Skeletal muscle tissue (tissue), 4 donors: ENCODE measurements around the gene AK3. TPM values are rescaled to one million over a fixed set of nuclear protein-coding genes. Genes with fewer than 3 reads are reported as not detected.

ENCODE experiments used
- H3K27ac ChIP-seq: one replicate; pipeline ENCODE4 v1.7.0; 2013; ENCODE audit warnings: mild to moderate bottlenecking, low read depth, low read length, inconsistent platforms
- H3K27me3 ChIP-seq, 3 donors: one replicate each; pipeline ENCODE4 v1.7.0; 2013; ENCODE audit warnings: low read length in 3 of 3; ENCODE audit not compliant: control insufficient read depth in 3 of 3, insufficient read depth in 3 of 3
- H3K36me3 ChIP-seq, 3 donors: one replicate each; pipeline ENCODE4 v1.7.0; 2013; ENCODE audit warnings: low read length in 3 of 3; ENCODE audit not compliant: control insufficient read depth in 3 of 3, insufficient read depth in 3 of 3
- H3K4me1 ChIP-seq, 3 donors: one replicate each; pipeline ENCODE4 v1.7.0; 2013; ENCODE audit warnings: low read length in 3 of 3, mild to moderate bottlenecking in 3 of 3; ENCODE audit not compliant: control insufficient read depth in 3 of 3, insufficient read depth in 3 of 3
- H3K4me3 ChIP-seq, 3 donors: one replicate each; pipeline ENCODE4 v1.7.0; 2013; ENCODE audit warnings: low read length in 3 of 3
- H3K9ac ChIP-seq, 3 donors: one replicate each; pipeline ENCODE4 v1.7.0; 2013; ENCODE audit warnings: low read length in 3 of 3, mild to moderate bottlenecking in 3 of 3, moderate library complexity in 2 of 3, low read depth in 1 of 3
- H3K9me3 ChIP-seq, 3 donors: one replicate each; pipeline ENCODE4 v1.7.0; 2013; ENCODE audit warnings: low read length in 3 of 3; ENCODE audit not compliant: control insufficient read depth in 3 of 3
- total RNA-seq: library from RNA; depleted of rRNA; stranded (reverse); fragments of >200 nt; gene quantifications from one replicate; pipeline ENCODE4 v1.2.3, GENCODE V29; 2014
- donor health status: Osteomylitis.

The AK3 gene
- total RNA-seq, 1 donor from 2014 or later, result 18.3 TPM

GRCh38 chr9:4690144-4690543 is 50.9 kb downstream of the AK3 start:
- no peaks in the 10 kb centered on the region for H3K9me3 ChIP-seq
- no peak overlapping the region for H3K27ac ChIP-seq
- H3K4me3 ChIP-seq, result no peak overlapping the region
- peaks cover 7 to 29% (median 12%) of the 10 kb centered on the region in 3 donors for H3K36me3 ChIP-seq
- no peaks in the 10 kb centered on the region for H3K27me3 ChIP-seq
- peaks cover 3 to 17% (median 8%) of the 10 kb centered on the region in 3 donors for H3K4me1 ChIP-seq
- no peak overlapping the region for H3K9ac ChIP-seq

- Histone ChIP-seq H3K9ac (no peak overlapping the region), H3K27me3 (no peaks in the 10 kb centered on the region), H3K36me3 (peaks cover 7 to 33% (median 12%) of the 10 kb centered on the region in 3 donors), H3K27ac (no peak overlapping the region), H3K4me1 (peaks cover 3 to 20% (median 12%) of the 10 kb centered on the region in 3 donors), H3K4me3 (no peak overlapping the region), H3K9me3 (no peaks in the 10 kb centered on the region)
Observed at GRCh38 chr9:4689687-4690104, 51.3 kb downstream of the AK3 start.

GRCh38 chr9:4689021-4689420 is 52.0 kb downstream of the AK3 start:
- Histone ChIP-seq H3K27ac (no peak overlapping the region), H3K4me1 (peaks cover 3 to 20% (median 15%) of the 10 kb centered on the region in 3 donors), H3K9ac (no peak overlapping the region)

GRCh38 chr9:4686584-4686983 is 54.4 kb downstream of the AK3 start:
- H3K27me3 ChIP-seq, result no peaks in the 10 kb centered on the region
- H3K9ac ChIP-seq, result no peak overlapping the region
- H3K9me3 ChIP-seq, result no peaks in the 10 kb centered on the region
- H3K36me3 ChIP-seq, result peaks cover 7 to 24% (median 12%) of the 10 kb centered on the region in 3 donors
- no peak overlapping the region for H3K27ac ChIP-seq
- H3K4me1 ChIP-seq, result peaks cover 3 to 24% (median 22%) of the 10 kb centered on the region in 3 donors
- H3K4me3 ChIP-seq, result no peak overlapping the region

More at GRCh38 chr9:4689021-4689420, 52.0 kb downstream of the AK3 start:
- peaks cover 7 to 29% (median 12%) of the 10 kb centered on the region in 3 donors for H3K36me3 ChIP-seq
- H3K4me3 ChIP-seq, result no peak overlapping the region
- no peaks in the 10 kb centered on the region for H3K9me3 ChIP-seq
- no peaks in the 10 kb centered on the region for H3K27me3 ChIP-seq

- Histone ChIP-seq H3K27me3 (no peaks in the 10 kb centered on the region), H3K9me3 (no peaks in the 10 kb centered on the region), H3K4me3 (no peak overlapping the region), H3K27ac (no peak overlapping the region), H3K9ac (no peak overlapping the region), H3K36me3 (peaks cover 7 to 23% (median 12%) of the 10 kb centered on the region in 3 donors), H3K4me1 (peaks cover 7 to 25% (median 23%) of the 10 kb centered on the region in 3 donors)
Observed at GRCh38 chr9:4686112-4686511, 54.9 kb downstream of the AK3 start.

GRCh38 chr9:4684820-4685219 is 56.2 kb downstream of the AK3 start:
- peaks cover 3 to 12% (median 4%) of the 10 kb centered on the region in 3 donors for H3K36me3 ChIP-seq

GRCh38 chr9:4680750-4681149 is 60.3 kb downstream of the AK3 start:
- Histone ChIP-seq H3K4me1 (peaks cover 11 to 40% (median 15%) of the 10 kb centered on the region in 3 donors), H3K27ac (peak overlapping the region; percentile 98), H3K9ac (peak overlapping the region; percentile 96 to 98 (median 98))

More at GRCh38 chr9:4684820-4685219, 56.2 kb downstream of the AK3 start:
- Histone ChIP-seq H3K9me3 (no peaks in the 10 kb centered on the region), H3K4me1 (peaks cover 16 to 32% (median 22%) of the 10 kb centered on the region in 3 donors), H3K9ac (no peak overlapping the region), H3K4me3 (no peak overlapping the region), H3K27me3 (no peaks in the 10 kb centered on the region), H3K27ac (no peak overlapping the region)

GRCh38 chr9:4680173-4680525 is 60.9 kb downstream of the AK3 start:
- no peaks in the 10 kb centered on the region for H3K27me3 ChIP-seq
- peak overlapping the region; percentile 83 to 96 (median 94) for H3K4me3 ChIP-seq
- peaks cover 11 to 40% (median 16%) of the 10 kb centered on the region in 3 donors for H3K4me1 ChIP-seq
- peaks cover 0 to 5% (median 0%) of the 10 kb centered on the region in 3 donors for H3K36me3 ChIP-seq
- peak overlapping the region; percentile 96 to 98 (median 98) for H3K9ac ChIP-seq
- no peaks in the 10 kb centered on the region for H3K9me3 ChIP-seq
- H3K27ac ChIP-seq, result peak overlapping the region; percentile 98

More at GRCh38 chr9:4680750-4681149, 60.3 kb downstream of the AK3 start:
- Histone ChIP-seq H3K4me3 (peak overlapping the region; percentile 83 to 96 (median 94)), H3K9me3 (no peaks in the 10 kb centered on the region), H3K36me3 (peaks cover 0 to 5% (median 0%) of the 10 kb centered on the region in 3 donors), H3K27me3 (no peaks in the 10 kb centered on the region)

- H3K9ac ChIP-seq, result peak within 1 kb of the TSS; percentile 96 to 98 (median 98)
- H3K27me3 ChIP-seq, result no peaks in the 10 kb centered on the region
- peaks cover 8 to 34% (median 20%) of the 10 kb centered on the region in 3 donors for H3K4me1 ChIP-seq
- H3K9me3 ChIP-seq, result no peaks in the 10 kb centered on the region
- peak within 1 kb of the TSS; percentile 83 to 96 (median 94) for H3K4me3 ChIP-seq
- no peaks in the 10 kb centered on the region for H3K36me3 ChIP-seq
- H3K27ac ChIP-seq, result peak within 1 kb of the TSS; percentile 98
Observed at GRCh38 chr9:4679268-4680172, 61.5 kb downstream of the AK3 start, which contains the start of gene CDC37L1. Gene CDC37L1 (plus strand): TSS chr9:4679569. CDS start chr9:4679768, 199 bp downstream.
